ENCODE data around the gene APOC1.

DNA sequence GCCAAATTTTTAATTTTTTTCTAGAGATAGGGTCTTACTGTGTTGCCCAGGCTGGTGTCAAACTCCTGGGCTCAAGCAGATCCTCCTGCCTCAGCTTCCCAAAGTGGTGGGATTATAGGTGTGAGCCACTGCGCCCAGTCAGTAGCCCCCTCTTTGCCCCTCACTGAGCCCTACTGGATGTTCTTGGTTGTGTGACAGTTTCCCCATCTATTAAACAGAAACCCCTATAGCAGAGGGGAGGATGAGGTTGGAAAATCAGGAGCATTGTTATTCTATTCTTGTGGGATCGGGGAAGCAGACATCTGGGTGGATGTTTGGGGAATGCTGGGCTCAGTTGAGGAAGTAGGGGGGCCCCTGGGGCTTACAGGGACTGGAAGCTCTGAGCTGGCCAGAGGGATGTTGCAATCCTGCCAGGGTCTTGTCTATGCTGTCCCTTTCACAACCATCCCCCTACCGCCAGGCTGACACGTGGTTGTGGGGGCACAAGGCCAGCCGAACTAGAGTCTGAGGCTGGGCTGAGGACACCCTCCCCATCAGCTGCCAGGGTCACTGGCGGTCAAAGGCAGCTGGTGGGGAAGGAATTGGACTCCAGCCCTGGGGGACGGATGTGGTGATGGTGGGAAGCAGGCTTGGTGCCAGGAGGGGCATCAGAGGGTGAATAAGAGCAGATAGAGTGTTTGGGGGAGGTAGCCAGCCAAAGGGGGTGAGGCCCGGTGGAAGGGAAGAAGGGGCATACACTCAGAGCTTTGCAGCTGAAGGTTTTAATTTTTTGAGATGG, 10.9 kb downstream of the APOC1 start:
- TF ChIP-seq, protein P1, sequence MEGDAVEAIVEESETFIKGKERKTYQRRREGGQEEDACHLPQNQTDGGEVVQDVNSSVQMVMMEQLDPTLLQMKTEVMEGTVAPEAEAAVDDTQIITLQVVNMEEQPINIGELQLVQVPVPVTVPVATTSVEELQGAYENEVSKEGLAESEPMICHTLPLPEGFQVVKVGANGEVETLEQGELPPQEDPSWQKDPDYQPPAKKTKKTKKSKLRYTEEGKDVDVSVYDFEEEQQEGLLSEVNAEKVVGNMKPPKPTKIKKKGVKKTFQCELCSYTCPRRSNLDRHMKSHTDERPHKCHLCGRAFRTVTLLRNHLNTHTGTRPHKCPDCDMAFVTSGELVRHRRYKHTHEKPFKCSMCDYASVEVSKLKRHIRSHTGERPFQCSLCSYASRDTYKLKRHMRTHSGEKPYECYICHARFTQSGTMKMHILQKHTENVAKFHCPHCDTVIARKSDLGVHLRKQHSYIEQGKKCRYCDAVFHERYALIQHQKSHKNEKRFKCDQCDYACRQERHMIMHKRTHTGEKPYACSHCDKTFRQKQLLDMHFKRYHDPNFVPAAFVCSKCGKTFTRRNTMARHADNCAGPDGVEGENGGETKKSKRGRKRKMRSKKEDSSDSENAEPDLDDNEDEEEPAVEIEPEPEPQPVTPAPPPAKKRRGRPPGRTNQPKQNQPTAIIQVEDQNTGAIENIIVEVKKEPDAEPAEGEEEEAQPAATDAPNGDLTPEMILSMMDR (IDR thresholded peaks at IDR 0.05), result no peak
- TF ChIP-seq POLR2A (IDR thresholded peaks at IDR 0.05), result no peak

All from uterus (tissue), 2 donors.